ENCODE measurements around the gene MEAK7. TPM values are rescaled to one million over a fixed set of nuclear protein-coding genes. Genes with fewer than 3 reads are reported as not detected.

MEAK7 gene
- total and polyA plus RNA-seq, 7 donors: 4.2 to 13.7 (median 11.8) TPM

GRCh38 chr16:84548508-84548907 is 44.0 kb upstream of the MEAK7 start:
- TF ChIP-seq POLR2A (IDR thresholded peaks at IDR 0.05) (no peak), POLR2AphosphoS5 (IDR thresholded peaks at IDR 0.05) (no peak), EP300 (IDR thresholded peaks at IDR 0.05) (no peak), CTCF (IDR thresholded peaks at IDR 0.05) (no peak)
- no peaks in the 10 kb centered on the region for H3K36me3 ChIP-seq
- no peak for DNase-seq
- peak overlapping the region in 1 of 4 donors; percentile 52 for H3K27ac ChIP-seq
- H3K9me3 ChIP-seq: no peaks in the 10 kb centered on the region
- intact Hi-C loops (cut with DNase I): no loop called here
- no peaks in the 10 kb centered on the region for H3K4me1 ChIP-seq
- peaks cover 0 to 5% (median 0%) of the 10 kb centered on the region in 3 donors for H3K27me3 ChIP-seq
- no peak overlapping the region for H3K4me3 ChIP-seq
- 84 to 85% methylated on average over 8 of the region's 8 CpGs for WGBS, 2 donors

- no peak for TF ChIP-seq POLR2A (IDR thresholded peaks at IDR 0.05)
- no peak for TF ChIP-seq EP300 (IDR thresholded peaks at IDR 0.05)
- no peak for TF ChIP-seq CTCF (IDR thresholded peaks at IDR 0.05)
- no peak for TF ChIP-seq POLR2AphosphoS5 (IDR thresholded peaks at IDR 0.05)
- no peak for DNase-seq
- Histone ChIP-seq H3K27ac (no peak overlapping the region), H3K36me3 (no peaks in the 10 kb centered on the region), H3K9me3 (no peaks in the 10 kb centered on the region), H3K27me3 (peaks cover 0 to 5% (median 0%) of the 10 kb centered on the region in 3 donors), H3K4me3 (no peak overlapping the region), H3K4me1 (no peaks in the 10 kb centered on the region)
- 79 to 86% methylated on average over 12 of the region's 12 CpGs for WGBS, 2 donors
- intact Hi-C loops (cut with DNase I): no loop called here
These were observed 43.1 kb upstream of the MEAK7 start for GRCh38 chr16:84547546-84548061.

GRCh38 chr16:84546669-84547545 is 42.4 kb upstream of the MEAK7 start:
- intact Hi-C loops (cut with DNase I): no loop called here
- Histone ChIP-seq H3K9me3 (no peaks in the 10 kb centered on the region), H3K4me3 (no peak overlapping the region), H3K4me1 (no peaks in the 10 kb centered on the region), H3K27ac (no peak overlapping the region), H3K36me3 (no peaks in the 10 kb centered on the region), H3K27me3 (peaks cover 0 to 5% (median 0%) of the 10 kb centered on the region in 3 donors)
- no peak for DNase-seq
- no peak for TF ChIP-seq EP300 (IDR thresholded peaks at IDR 0.05)
- WGBS, 2 donors: 80 to 86% methylated on average over 22 of the region's 22 CpGs

GRCh38 chr16:84545114-84545737 is 40.8 kb upstream of the MEAK7 start:
- Histone ChIP-seq H3K4me3 (no peak overlapping the region), H3K4me1 (no peaks in the 10 kb centered on the region), H3K9me3 (no peaks in the 10 kb centered on the region), H3K27me3 (peaks cover 0 to 5% (median 0%) of the 10 kb centered on the region in 3 donors), H3K27ac (no peak overlapping the region), H3K36me3 (no peaks in the 10 kb centered on the region)
- intact Hi-C loops (cut with DNase I): no loop called here
- no peak for DNase-seq
- WGBS, 2 donors: 77 to 83% methylated on average over 12 of the region's 12 CpGs
- TF ChIP-seq EP300 (IDR thresholded peaks at IDR 0.05): no peak
- TF ChIP-seq POLR2A (IDR thresholded peaks at IDR 0.05): no peak
- TF ChIP-seq CTCF (IDR thresholded peaks at IDR 0.05): no peak
- no peak for TF ChIP-seq POLR2AphosphoS5 (IDR thresholded peaks at IDR 0.05)

All from sigmoid colon (tissue), 7 donors.